GM10248 (cell line): ENCODE measurements around the gene CECR2.

Experiments
- CTCF ChIA-PET: fragments of 300-600 bp; sonication (Branson Sonifier 250); formaldehyde crosslinking; extraction: SDS; loops from one replicate; lab custom pipeline; 2021; ENCODE audit warnings: antibody characterized with exemption; lab: Yijun Ruan, JAX
- POLR2A ChIA-PET: fragments of 350-650 bp; sonication (Branson Sonifier 250); formaldehyde crosslinking; extraction: SDS; loops from one replicate; lab custom pipeline; 2020; ENCODE audit warnings: antibody characterized with exemption; lab: Yijun Ruan, JAX
- DNase-seq: peaks from one replicate; pipeline ENCODE4 v3.0.0; 2012; ENCODE audit errors: extremely low spot score
- TF ChIP-seq, protein P1 (sequence below): IDR thresholded peaks from 2 replicates; pipeline ENCODE4 v1.5.1; 2012; ENCODE audit warnings: mild to moderate bottlenecking, low read depth; ENCODE audit errors: extremely low read depth, missing control alignments, control extremely low read depth

Gene CECR2

DNA sequence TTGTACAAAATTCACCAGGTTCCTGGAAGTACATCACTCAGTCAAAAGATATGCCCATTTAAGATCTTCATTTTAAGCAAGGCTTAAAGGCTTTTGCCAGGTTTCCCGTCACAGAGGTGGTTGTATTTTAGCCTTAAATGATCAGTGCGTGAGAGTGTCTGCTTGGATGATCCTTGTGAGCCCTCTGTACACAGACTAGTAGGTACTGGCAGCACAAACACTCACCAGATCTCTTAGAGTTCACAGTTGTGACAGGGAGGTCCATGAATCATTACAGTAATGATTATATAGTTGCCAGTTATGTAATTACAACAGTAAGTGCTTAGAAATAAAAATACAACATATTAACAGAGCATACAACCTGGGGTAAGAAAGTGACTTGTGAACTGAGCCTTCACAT lies 109.9 kb downstream of the CECR2 start:
- ChIA-PET CTCF (interaction anchor here (1.6 kb wide), 1 partner anchor 307 kb away, joined by 4 read pairs; no protein-coding TSS in a partner anchor), POLR2A (no interaction called here)
- TF ChIP-seq, protein P1, sequence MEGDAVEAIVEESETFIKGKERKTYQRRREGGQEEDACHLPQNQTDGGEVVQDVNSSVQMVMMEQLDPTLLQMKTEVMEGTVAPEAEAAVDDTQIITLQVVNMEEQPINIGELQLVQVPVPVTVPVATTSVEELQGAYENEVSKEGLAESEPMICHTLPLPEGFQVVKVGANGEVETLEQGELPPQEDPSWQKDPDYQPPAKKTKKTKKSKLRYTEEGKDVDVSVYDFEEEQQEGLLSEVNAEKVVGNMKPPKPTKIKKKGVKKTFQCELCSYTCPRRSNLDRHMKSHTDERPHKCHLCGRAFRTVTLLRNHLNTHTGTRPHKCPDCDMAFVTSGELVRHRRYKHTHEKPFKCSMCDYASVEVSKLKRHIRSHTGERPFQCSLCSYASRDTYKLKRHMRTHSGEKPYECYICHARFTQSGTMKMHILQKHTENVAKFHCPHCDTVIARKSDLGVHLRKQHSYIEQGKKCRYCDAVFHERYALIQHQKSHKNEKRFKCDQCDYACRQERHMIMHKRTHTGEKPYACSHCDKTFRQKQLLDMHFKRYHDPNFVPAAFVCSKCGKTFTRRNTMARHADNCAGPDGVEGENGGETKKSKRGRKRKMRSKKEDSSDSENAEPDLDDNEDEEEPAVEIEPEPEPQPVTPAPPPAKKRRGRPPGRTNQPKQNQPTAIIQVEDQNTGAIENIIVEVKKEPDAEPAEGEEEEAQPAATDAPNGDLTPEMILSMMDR = no peak
- DNase-seq = no peak

DNA sequence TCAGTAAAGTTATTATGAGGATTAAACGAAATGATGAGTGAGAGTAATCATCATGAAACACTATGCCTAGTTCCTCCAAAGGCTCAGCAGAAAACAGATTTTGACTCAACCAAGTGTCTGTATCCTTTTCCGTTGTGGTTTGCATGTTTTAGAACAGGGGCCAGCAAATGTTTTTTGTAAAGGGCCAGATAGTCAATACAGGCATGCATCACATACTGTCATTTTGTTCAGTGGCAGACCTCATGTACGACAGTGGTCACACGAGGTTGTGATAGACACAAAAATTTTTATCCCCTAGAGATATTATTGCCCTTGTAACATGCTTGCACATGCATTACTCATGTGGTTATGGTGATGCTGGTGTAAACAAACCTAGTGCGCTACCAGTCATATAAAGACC lies 112.2 kb downstream of the CECR2 start:
- ChIA-PET CTCF (no interaction called here), POLR2A (no interaction called here)
- no peak for DNase-seq
- TF ChIP-seq, protein P1 = no peak

DNA sequence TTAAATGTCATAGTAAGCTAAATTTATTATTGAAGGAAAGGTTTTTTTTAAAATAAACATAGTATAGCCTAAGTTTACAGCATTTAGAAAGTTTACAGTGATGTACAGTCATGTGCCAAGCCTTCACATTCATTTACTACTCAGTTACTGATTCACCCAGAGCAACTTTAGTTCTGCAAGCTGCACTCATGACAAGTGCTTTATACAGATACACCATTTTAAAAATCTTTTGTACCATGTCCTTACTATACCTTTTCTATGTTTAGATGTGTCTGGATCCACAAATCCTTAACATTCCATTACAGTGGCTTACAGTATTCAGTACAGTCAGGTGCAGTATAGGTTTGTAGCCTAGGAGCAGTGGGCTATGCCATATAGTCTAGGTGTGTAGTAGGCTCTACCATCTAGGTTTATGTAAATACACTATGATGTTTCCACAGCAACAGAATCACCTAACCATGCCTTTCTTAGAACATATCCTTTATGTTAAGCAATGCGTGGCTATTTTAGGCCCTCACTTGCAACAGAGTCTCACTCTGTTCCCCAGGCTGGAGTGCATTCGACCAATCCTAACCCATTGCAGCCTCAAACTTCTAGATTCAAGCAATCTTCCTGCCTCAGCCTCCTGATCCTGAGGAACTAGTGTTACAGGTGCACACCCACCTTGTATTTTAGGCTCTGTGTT lies 114.6 kb downstream of the CECR2 start:
- no peak for DNase-seq
- POLR2A ChIA-PET = no interaction called here
- TF ChIP-seq, protein P1 = no peak
- CTCF ChIA-PET = interaction anchor here (0.9 to 1.3 kb wide), 6 partner anchors 11 to 313 kb away, joined by 3 to 9 read pairs (median 4); no protein-coding TSS in a partner anchor

DNA sequence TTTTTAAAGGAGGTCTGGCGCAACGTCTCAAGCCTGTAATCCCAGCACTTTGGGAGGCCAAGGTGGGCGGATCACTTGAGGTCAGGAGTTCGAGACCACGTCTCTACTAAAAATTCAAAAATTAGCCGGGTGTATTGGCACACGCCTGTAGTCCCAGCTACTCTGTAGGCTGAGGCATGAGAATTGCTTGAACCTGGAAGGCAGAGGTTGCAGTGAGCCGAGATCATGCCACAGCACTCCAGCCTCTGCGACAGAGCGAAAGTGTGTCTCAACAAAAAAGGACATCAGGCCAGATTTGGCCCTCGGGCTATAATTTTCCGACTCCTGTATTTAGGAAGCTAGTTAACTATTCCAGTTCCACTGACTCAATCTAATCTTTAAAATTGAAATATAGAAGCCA lies 115.3 kb downstream of the CECR2 start:
- POLR2A ChIA-PET = no interaction called here
- no peak for DNase-seq
- CTCF ChIA-PET = no interaction called here
- TF ChIP-seq, protein P1 = no peak

DNA sequence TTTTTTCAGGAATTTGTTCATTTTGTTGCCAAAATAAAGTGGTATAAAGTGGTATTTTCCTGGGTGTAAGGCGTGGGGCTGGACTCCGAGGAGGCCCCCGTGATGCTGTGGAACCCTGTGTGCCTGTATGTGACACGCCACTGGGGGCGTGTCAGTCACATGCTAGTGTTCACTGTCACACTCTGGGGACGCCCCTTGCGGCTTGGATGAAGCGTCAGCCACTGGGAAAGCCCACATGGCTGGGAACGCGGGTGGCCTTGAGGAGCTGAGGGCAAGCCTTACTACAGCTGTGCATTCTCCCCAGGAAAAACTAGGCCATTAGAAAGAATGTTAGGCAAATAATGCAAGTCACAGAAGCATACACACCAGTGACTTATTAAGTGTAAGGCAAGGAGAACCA lies 117.1 kb downstream of the CECR2 start:
- TF ChIP-seq, protein P1 = no peak
- ChIA-PET POLR2A (no interaction called here), CTCF (interaction anchor here (1.2 to 2.3 kb wide), 3 partner anchors 11 to 315 kb away, joined by 3 to 11 read pairs (median 4); no protein-coding TSS in a partner anchor)
- no peak for DNase-seq

DNA sequence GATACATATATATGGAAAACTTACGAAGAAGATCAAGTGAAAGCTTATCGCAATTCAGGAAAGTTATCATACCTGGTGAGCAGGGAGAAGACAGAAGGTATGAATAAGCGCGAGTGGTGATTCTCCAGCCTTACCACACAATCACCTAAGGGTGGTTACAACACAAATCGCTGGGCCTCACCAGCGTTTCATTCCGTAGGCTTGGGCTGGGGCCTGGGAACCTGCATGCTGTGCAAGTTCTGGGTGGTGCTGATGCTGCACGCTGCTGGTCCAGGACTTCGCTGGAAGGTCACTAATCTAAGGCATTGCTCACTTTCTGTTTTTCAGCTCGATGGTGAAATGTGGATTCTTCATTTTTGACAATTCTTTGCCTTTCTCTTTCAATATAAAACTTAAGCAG lies 117.5 kb downstream of the CECR2 start:
- DNase-seq = no peak
- TF ChIP-seq, protein P1 = no peak
- POLR2A ChIA-PET = no interaction called here
- CTCF ChIA-PET = interaction anchor here (1.2 to 2.3 kb wide), 3 partner anchors 11 to 315 kb away, joined by 3 to 11 read pairs (median 4); no protein-coding TSS in a partner anchor

DNA sequence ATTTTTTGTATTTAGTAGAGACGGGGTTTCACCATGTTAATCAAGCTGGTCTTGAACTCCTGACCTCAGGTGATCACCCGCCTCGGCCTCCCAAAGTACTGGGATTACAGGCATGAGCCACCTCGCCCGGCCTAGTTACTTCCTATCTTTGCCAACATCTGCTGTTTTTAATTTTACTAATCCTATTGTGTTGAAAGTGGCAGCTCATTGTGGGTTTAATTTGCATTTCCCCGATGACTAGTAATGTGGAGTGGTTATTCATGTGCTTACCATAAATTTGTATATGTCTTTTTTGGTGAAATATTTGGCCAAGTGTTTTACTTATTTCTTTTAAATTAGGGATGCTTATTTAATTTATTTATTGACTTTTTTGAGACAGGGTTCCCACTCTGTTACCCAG lies 119.8 kb downstream of the CECR2 start:
- CTCF ChIA-PET = interaction anchor here (1.2 to 5.1 kb wide), 4 partner anchors 13 to 317 kb away, joined by 3 to 27 read pairs (median 8); no protein-coding TSS in a partner anchor
- no peak for DNase-seq
- POLR2A ChIA-PET = no interaction called here
- TF ChIP-seq, protein P1 = no peak
